ENCODE data around the gene GALNT18. TPM values are rescaled to one million over a fixed set of nuclear protein-coding genes. Genes with fewer than 3 reads are reported as not detected.

GALNT18 gene
- polyA plus RNA-seq, 1 experiment = 4.8 TPM

- TF ChIP-seq, protein P1, sequence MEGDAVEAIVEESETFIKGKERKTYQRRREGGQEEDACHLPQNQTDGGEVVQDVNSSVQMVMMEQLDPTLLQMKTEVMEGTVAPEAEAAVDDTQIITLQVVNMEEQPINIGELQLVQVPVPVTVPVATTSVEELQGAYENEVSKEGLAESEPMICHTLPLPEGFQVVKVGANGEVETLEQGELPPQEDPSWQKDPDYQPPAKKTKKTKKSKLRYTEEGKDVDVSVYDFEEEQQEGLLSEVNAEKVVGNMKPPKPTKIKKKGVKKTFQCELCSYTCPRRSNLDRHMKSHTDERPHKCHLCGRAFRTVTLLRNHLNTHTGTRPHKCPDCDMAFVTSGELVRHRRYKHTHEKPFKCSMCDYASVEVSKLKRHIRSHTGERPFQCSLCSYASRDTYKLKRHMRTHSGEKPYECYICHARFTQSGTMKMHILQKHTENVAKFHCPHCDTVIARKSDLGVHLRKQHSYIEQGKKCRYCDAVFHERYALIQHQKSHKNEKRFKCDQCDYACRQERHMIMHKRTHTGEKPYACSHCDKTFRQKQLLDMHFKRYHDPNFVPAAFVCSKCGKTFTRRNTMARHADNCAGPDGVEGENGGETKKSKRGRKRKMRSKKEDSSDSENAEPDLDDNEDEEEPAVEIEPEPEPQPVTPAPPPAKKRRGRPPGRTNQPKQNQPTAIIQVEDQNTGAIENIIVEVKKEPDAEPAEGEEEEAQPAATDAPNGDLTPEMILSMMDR (IDR thresholded peaks at IDR 0.05; ENCODE audit: low read depth, low read length) = no peak
- Histone ChIP-seq H3K27me3 (ENCODE audit: control insufficient read depth, insufficient read depth, low read length) (peaks cover 5% of the 10 kb centered on the region), H3K9me3 (ENCODE audit: control insufficient read depth, insufficient read depth, low read length) (no peaks in the 10 kb centered on the region), H3K4me3 (ENCODE audit: low read depth, low read length) (no peak overlapping the region), H3K27ac (ENCODE audit: low read depth, low read length) (no peak overlapping the region)
- ChIA-PET CTCF (interaction anchor here (0.9 kb wide), 1 partner anchor 518 kb away, joined by 3 read pairs; no protein-coding TSS in a partner anchor), POLR2A (no interaction called here)
- DNase-seq (ENCODE audit: low read depth, low spot score) = no peak
Observed at GRCh38 chr11:11545285-11546275, 76.2 kb downstream of the GALNT18 start.

DNA sequence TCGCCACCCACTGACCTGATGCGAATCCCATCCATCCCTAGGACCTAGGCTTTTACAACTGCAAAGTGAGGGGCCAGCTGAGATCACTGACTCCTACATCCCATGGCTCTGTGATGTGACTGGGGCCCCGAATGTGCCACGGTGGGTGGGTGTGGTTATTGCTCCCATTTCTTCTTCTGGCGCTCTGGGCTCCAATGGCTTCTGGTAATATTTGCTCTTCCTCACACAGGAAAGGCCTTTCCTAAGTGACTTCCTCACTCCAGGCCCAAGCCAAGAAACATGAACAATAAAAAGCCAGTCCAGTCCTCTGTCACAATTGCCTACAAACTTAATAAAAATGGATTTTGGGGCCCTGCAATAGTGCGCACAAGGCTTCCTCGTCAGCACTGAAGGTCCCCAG, 78.1 kb downstream of the GALNT18 start:
- no peaks in the 10 kb centered on the region for H3K9me3 ChIP-seq (ENCODE audit: control insufficient read depth, insufficient read depth, low read length)
- DNase-seq (ENCODE audit: low read depth, low spot score) = no peak
- H3K4me3 ChIP-seq (ENCODE audit: low read depth, low read length) = no peak overlapping the region
- TF ChIP-seq, protein P1 (IDR thresholded peaks at IDR 0.05; ENCODE audit: low read depth, low read length) = no peak
- no peak overlapping the region for H3K27ac ChIP-seq (ENCODE audit: low read depth, low read length)
- ChIA-PET POLR2A (no interaction called here), CTCF (no interaction called here)
- peaks cover 7% of the 10 kb centered on the region for H3K27me3 ChIP-seq (ENCODE audit: control insufficient read depth, insufficient read depth, low read length)

- CTCF ChIA-PET = no interaction called here
- no peak overlapping the region for H3K27ac ChIP-seq (ENCODE audit: low read depth, low read length)
Observed at GRCh38 chr11:11540157-11540556, 81.6 kb downstream of the GALNT18 start.

GRCh38 chr11:11538277-11538960, 83.4 kb downstream of the GALNT18 start:
- Histone ChIP-seq H3K27me3 (ENCODE audit: control insufficient read depth, insufficient read depth, low read length) (peaks cover 7% of the 10 kb centered on the region), H3K9me3 (ENCODE audit: control insufficient read depth, insufficient read depth, low read length) (no peaks in the 10 kb centered on the region), H3K4me3 (ENCODE audit: low read depth, low read length) (no peak overlapping the region), H3K27ac (ENCODE audit: low read depth, low read length) (no peak overlapping the region)
- DNase-seq (ENCODE audit: low read depth, low spot score) = no peak
- CTCF ChIA-PET = no interaction called here
- POLR2A ChIA-PET = no interaction called here
- TF ChIP-seq, protein P1 (IDR thresholded peaks at IDR 0.05; ENCODE audit: low read depth, low read length) = no peak

More at GRCh38 chr11:11540157-11540556, 81.6 kb downstream of the GALNT18 start:
- POLR2A ChIA-PET = no interaction called here
- no peaks in the 10 kb centered on the region for H3K9me3 ChIP-seq (ENCODE audit: control insufficient read depth, insufficient read depth, low read length)
- peaks cover 7% of the 10 kb centered on the region for H3K27me3 ChIP-seq (ENCODE audit: control insufficient read depth, insufficient read depth, low read length)
- H3K4me3 ChIP-seq (ENCODE audit: low read depth, low read length) = no peak overlapping the region
- DNase-seq (ENCODE audit: low read depth, low spot score) = no peak
- TF ChIP-seq, protein P1 (IDR thresholded peaks at IDR 0.05; ENCODE audit: low read depth, low read length) = no peak

GRCh38 chr11:11537871-11538270, 83.9 kb downstream of the GALNT18 start:
- TF ChIP-seq, protein P1 (IDR thresholded peaks at IDR 0.05; ENCODE audit: low read depth, low read length) = no peak
- no peak for DNase-seq (ENCODE audit: low read depth, low spot score)
- H3K27me3 ChIP-seq (ENCODE audit: control insufficient read depth, insufficient read depth, low read length) = peaks cover 7% of the 10 kb centered on the region
- no peaks in the 10 kb centered on the region for H3K9me3 ChIP-seq (ENCODE audit: control insufficient read depth, insufficient read depth, low read length)
- H3K27ac ChIP-seq (ENCODE audit: low read depth, low read length) = no peak overlapping the region
- POLR2A ChIA-PET = no interaction called here
- CTCF ChIA-PET = no interaction called here
- no peak overlapping the region for H3K4me3 ChIP-seq (ENCODE audit: low read depth, low read length)

All from AG04450 (cell line).